ENCODE measurements around the gene HMX1. TPM values are rescaled to one million over a fixed set of nuclear protein-coding genes. Genes with fewer than 3 reads are reported as not detected.

The HMX1 gene
- total RNA-seq, 1 experiment from 2014 or later: not detected

DNA sequence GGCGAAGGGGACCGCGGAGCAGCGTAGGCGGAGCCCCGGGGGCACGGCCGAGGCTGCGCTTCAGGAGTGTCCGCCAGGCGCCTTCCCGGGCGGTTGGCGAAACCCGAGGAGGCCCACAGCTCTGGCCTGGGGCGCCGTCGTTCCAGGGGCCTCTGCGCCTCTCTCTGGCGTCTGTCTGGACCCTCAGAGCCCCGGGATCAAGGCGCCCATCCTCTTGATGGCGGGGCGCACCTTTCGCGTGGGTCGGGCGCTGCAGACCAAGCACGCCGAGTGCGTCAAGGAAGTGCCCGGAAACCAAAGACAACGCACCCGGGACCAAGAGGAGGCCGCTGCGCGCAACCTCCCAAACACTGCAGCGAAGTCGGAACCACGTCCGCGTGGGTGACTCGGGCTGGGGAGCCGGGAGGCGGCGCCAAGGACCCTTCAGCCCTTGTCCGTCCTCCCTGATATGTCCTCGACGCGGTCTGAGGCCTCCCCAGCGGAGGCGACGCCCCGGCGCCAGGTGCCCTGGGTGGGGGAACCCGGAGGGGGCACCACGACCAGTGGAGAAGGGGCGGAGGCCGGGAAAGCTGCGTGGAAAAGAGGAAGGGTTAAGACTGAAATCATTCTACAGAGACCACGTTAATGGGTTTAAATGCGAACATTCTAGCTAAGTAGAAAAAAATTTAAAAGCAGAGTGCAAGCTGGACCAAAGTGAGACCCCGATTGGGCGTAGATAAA, 9.9 kb downstream of the HMX1 start:
- no peak for DNase-seq (ENCODE audit: low spot score)
- in situ Hi-C loops (cut with HindIII; ENCODE audit: low sequenced_read_pairs): no loop called here

DNA sequence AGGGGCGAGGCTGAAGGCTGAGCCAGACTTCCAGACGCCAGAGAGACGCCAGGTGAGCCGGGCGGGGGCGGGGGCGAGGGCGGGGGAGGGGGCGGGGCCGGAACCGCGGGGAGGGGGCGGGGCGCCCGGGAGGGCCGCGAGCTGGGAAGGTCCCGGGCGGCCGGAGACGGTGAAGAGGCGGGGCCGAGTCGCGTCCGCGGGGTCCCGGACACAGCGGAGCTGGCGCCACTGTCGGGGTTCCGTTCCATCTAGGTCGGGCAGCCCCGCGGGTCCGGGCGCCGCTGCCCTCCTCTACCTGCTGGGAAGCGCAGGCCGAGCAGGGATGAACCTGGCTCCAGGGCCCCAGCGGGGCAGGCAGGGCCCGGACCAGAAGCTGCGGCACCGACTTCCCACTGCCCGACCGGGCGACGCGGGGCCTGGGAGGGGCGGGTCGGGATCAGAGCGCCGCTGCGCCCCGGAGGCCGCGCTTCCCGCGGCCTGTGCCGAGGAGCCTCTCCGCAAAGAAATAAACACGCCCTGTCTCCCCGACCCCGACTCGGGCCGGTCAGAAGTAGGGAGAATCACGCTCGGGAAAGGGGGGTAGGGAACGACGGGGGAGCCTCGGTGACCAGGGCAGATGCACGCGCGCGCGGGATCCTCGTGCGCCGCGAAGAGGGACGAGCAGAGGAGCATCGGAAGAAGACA, 10.6 kb downstream of the HMX1 start:
- in situ Hi-C loops (cut with HindIII; ENCODE audit: low sequenced_read_pairs): no loop called here
- no peak for DNase-seq (ENCODE audit: low spot score)

- DNase-seq (ENCODE audit: low spot score): no peak
- in situ Hi-C loops (cut with HindIII; ENCODE audit: low sequenced_read_pairs): no loop called here
Measured at GRCh38 chr4:8860096-8860891, 11.3 kb downstream of the HMX1 start.

DNA sequence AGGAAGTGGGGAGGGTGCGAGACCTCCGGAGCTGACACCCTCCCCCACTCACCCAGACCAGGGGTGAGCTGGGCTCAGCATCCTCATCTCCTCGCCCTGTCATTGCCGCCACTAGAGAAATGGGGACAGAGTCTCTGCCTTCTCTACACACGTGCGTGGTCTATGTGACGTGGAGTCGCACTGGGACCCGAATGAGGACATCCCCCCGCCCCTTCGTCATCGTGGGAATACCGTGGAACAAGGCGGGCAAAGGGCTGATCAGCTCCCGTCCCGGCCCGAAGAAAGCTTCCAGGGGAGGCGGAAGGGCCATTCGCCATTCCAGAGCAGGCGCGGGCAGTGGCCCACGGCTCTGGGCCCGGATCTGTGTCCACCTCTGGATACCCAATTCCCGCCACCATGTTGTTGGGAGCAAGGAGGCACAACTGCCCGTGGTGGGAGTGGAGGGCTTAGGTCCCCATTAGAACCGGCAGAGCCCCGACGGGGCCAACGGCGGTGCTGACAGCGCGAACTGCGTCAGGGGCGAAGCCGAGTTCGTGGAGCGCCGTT, 12.0 kb downstream of the HMX1 start:
- no peak for DNase-seq (ENCODE audit: low spot score)
- in situ Hi-C loops (cut with HindIII; ENCODE audit: low sequenced_read_pairs): no loop called here

DNA sequence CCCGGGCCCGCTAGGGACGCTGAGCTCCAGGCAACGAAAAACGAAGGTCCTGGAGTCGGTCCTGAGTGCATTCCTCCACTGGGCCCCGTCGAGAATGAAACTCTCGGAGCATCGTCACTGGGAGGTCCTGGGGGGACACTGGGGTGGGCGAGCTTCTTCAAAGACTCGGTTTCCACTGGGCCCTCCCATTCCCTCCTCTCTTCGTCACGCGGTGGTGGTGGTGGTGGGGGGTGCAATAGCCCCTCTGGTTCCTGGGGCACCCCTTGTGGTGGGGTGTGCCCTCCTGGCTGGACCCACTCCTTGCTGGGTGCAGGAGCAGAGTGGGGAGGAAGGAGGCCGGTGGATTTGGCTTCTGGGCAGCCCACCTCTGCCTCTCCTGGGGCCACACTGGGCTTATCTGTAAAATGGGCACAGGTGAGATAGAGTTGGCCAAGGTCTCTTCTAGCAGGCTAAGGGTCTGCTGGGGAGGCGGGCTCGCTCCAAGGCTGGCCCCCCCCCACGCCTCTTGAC, 12.9 kb downstream of the HMX1 start:
- in situ Hi-C loops (cut with HindIII; ENCODE audit: low sequenced_read_pairs): no loop called here
- no peak for DNase-seq (ENCODE audit: low spot score)

- in situ Hi-C loops (cut with HindIII; ENCODE audit: low sequenced_read_pairs): no loop called here
- DNase-seq (ENCODE audit: low spot score): no peak
Measured at GRCh38 chr4:8857766-8858700, 13.6 kb downstream of the HMX1 start.

GRCh38 chr4:8856835-8857621, 14.6 kb downstream of the HMX1 start:
- in situ Hi-C loops (cut with HindIII; ENCODE audit: low sequenced_read_pairs): no loop called here
- no peak for DNase-seq (ENCODE audit: low spot score)

- in situ Hi-C loops (cut with HindIII; ENCODE audit: low sequenced_read_pairs): no loop called here
- DNase-seq (ENCODE audit: low spot score): no peak
Measured at GRCh38 chr4:8855818-8856245, 15.8 kb downstream of the HMX1 start.

DNA sequence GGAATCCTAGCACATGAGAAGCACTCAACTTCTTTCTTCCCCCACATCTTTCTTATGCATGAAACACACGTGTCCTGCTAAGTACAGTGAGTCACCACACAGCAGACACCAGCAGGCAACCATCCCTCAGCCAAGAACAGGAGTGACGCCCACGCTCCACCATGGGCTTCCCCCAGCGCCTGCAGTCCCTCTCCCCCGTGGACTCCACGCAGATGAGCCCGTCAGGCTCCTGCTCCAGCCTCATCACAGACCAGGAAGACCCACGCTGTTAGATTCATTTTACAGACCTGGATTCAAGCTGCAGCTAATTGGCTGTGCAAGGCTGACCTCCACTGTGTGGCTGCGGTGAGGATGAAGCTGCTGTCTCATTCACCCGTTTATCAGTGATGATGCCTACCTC, 16.7 kb downstream of the HMX1 start:
- no peak for DNase-seq (ENCODE audit: low spot score)
- in situ Hi-C loops (cut with HindIII; ENCODE audit: low sequenced_read_pairs): no loop called here

GRCh38 chr4:8854016-8854415, 17.6 kb downstream of the HMX1 start:
- no peak for DNase-seq (ENCODE audit: low spot score)
- in situ Hi-C loops (cut with HindIII; ENCODE audit: low sequenced_read_pairs): no loop called here

GRCh38 chr4:8853249-8853648, 18.4 kb downstream of the HMX1 start:
- DNase-seq (ENCODE audit: low spot score): no peak
- in situ Hi-C loops (cut with HindIII; ENCODE audit: low sequenced_read_pairs): no loop called here

GRCh38 chr4:8852118-8852704, 19.4 kb downstream of the HMX1 start:
- in situ Hi-C loops (cut with HindIII; ENCODE audit: low sequenced_read_pairs): no loop called here
- no peak for DNase-seq (ENCODE audit: low spot score)

GRCh38 chr4:8851321-8852117, 20.1 kb downstream of the HMX1 start:
- no peak for DNase-seq (ENCODE audit: low spot score)

DNA sequence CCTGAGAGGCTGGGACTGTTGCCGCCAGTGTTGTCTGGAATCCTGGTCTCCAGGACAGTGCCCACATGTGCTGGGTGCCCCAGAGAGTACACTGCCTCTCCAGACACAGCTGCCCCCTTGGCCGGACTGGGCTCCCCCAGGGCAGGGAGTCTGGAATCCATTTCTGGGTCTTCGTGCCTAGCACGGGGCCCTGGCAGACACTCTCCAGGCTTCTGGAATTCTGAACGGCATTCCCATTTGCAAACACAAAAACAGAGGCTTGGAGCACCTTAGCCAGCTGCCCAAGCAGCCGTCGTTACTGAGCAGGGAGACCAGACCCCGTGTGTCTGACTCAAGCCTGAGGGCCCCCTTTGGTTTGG, 20.8 kb downstream of the HMX1 start:
- DNase-seq (ENCODE audit: low spot score): no peak
- in situ Hi-C loops (cut with HindIII; ENCODE audit: low sequenced_read_pairs): no loop called here

More at GRCh38 chr4:8851321-8852117, 20.1 kb downstream of the HMX1 start:
- in situ Hi-C loops (cut with HindIII; ENCODE audit: low sequenced_read_pairs): no loop called here

DNA sequence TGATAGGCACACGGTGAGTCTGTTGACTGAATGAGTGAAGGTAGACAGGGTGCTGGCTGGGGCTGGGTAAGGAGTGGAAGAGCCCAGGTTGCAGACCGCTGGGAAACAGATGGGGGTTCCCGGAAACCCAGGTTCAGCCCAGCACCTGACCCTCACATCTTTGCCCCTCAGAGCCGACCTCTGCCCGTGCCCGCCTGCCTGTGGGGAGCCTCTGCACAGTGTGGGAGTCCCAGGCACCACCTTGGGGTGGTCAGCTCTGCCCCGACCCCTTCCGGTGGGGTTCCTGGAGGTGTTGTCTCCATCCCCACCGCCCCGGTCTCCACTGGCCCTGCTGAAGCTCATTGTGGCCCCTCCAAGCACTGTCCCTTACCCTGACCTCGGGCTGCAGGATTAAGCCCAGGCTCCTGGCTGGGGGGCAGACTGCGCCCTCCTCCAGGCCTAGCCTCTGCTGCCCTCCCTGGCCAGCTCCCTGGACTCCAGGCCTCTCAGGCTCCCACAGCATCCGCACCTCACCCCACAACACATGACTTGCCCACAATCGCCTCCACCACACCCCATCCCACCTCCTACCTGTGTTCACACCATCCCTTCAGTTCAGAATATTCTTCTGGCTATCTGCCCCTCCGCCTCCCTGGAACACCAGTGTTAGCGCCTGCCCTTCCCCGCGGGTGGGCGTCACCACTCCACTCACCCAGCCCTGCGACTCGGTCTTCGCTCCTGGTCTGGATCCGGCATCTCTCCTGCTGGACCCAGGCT, 21.4 kb downstream of the HMX1 start:
- in situ Hi-C loops (cut with HindIII; ENCODE audit: low sequenced_read_pairs): no loop called here
- no peak for DNase-seq (ENCODE audit: low spot score)
